ENCODE measurements around the gene SRF.

Gene SRF

DNA sequence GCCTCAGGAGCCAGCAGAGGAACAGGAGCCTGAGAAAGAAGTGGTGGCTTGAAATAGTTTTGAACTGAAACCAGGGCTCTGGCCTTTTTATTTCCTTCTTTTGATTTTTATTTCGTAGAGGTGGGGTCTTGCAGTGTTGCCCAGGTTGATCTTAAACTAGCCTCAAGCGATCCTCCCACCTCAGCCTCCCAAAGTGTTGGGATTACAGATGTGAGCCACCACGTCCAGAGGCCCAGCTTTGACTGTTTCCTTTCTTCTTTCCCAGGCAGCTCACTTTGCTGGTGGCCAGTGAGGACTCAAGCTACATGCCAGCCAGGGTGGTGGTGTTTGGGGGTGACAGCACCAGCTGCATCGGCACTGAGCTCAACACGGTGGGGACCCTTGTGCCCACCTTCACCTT is 31.4 kb downstream of the SRF start:
- Histone ChIP-seq H3K4me3 (ENCODE audit: low read depth, low read length, poor library complexity, severe bottlenecking) (no peak overlapping the region), H3K27ac (ENCODE audit: low read depth, low read length, poor library complexity, severe bottlenecking) (no peak overlapping the region), H3K4me2 (ENCODE audit: low read length) (no peak overlapping the region), H3K79me2 (ENCODE audit: insufficient read depth, low read length) (no peaks in the 10 kb centered on the region), H3K4me1 (ENCODE audit: insufficient read depth, low read length, severe bottlenecking) (no peaks in the 10 kb centered on the region), H3K36me3 (ENCODE audit: insufficient read depth, low read length) (peaks cover 32% of the 10 kb centered on the region), H2AFZ (ENCODE audit: low read length) (no peak overlapping the region), H3K9me3 (ENCODE audit: low read length) (no peaks in the 10 kb centered on the region), H3K9me2 (ENCODE audit: low read depth, low read length) (no peaks in the 10 kb centered on the region), H4K20me1 (ENCODE audit: insufficient read depth, low read length) (no peaks in the 10 kb centered on the region), H3K9ac (ENCODE audit: low read length) (no peak overlapping the region), H3K27me3 (ENCODE audit: insufficient read depth, low read length) (no peaks in the 10 kb centered on the region), H3F3A (ENCODE audit: insufficient read depth, low read length) (no peaks in the 10 kb centered on the region)
- TF ChIP-seq, protein P1, sequence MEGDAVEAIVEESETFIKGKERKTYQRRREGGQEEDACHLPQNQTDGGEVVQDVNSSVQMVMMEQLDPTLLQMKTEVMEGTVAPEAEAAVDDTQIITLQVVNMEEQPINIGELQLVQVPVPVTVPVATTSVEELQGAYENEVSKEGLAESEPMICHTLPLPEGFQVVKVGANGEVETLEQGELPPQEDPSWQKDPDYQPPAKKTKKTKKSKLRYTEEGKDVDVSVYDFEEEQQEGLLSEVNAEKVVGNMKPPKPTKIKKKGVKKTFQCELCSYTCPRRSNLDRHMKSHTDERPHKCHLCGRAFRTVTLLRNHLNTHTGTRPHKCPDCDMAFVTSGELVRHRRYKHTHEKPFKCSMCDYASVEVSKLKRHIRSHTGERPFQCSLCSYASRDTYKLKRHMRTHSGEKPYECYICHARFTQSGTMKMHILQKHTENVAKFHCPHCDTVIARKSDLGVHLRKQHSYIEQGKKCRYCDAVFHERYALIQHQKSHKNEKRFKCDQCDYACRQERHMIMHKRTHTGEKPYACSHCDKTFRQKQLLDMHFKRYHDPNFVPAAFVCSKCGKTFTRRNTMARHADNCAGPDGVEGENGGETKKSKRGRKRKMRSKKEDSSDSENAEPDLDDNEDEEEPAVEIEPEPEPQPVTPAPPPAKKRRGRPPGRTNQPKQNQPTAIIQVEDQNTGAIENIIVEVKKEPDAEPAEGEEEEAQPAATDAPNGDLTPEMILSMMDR (IDR thresholded peaks at IDR 0.05; ENCODE audit: low read length): no peak
- no peak for TF ChIP-seq EZH2 (IDR thresholded peaks at IDR 0.05; ENCODE audit: borderline replicate concordance, low read length)

DNA sequence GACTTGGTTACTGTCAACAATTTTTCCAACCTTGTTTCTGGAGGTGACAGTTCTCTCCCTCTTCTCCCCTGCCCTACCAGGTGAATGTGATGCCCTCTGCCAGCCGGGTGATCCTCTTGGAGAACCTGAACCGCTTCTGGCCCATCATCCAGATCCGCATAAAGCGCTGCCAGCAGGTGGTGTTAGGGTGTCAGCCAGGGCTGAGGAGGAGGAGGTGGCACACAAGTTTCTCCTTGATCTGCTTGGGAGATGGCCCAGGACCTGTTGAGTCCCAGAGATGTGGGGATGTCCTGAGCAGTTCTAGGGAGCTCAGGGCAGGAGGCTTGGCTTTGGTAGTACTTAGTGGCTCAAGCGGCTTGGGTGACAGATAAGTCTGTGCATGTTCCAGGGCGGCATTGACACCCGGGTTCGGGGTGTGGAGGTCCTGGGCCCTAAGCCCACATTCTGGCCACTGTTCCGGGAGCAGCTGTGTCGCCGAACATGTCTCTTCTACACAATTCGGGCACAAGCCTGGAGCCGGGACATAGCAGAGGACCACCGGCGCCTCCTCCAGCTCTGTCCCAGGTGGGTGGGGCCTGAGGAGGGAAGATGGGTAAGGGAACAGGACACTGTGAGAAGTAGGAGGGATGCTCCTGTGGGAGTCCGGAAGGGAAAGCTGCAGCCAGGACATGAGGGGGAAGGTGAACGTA is 32.1 kb downstream of the SRF start:
- Histone ChIP-seq H3K36me3 (ENCODE audit: insufficient read depth, low read length) (peaks cover 28% of the 10 kb centered on the region), H3K4me3 (ENCODE audit: low read depth, low read length, poor library complexity, severe bottlenecking) (no peak overlapping the region), H3K9me2 (ENCODE audit: low read depth, low read length) (no peaks in the 10 kb centered on the region), H3K9ac (ENCODE audit: low read length) (no peak overlapping the region), H3K4me2 (ENCODE audit: low read length) (no peak overlapping the region), H4K20me1 (ENCODE audit: insufficient read depth, low read length) (no peaks in the 10 kb centered on the region), H3K27ac (ENCODE audit: low read depth, low read length, poor library complexity, severe bottlenecking) (no peak overlapping the region), H3K27me3 (ENCODE audit: insufficient read depth, low read length) (no peaks in the 10 kb centered on the region), H3K4me1 (ENCODE audit: insufficient read depth, low read length, severe bottlenecking) (no peaks in the 10 kb centered on the region), H3F3A (ENCODE audit: insufficient read depth, low read length) (no peaks in the 10 kb centered on the region), H2AFZ (ENCODE audit: low read length) (no peak overlapping the region), H3K9me3 (ENCODE audit: low read length) (no peaks in the 10 kb centered on the region), H3K79me2 (ENCODE audit: insufficient read depth, low read length) (no peaks in the 10 kb centered on the region)
- no peak for TF ChIP-seq EZH2 (IDR thresholded peaks at IDR 0.05; ENCODE audit: borderline replicate concordance, low read length)
- TF ChIP-seq, protein P1 (IDR thresholded peaks at IDR 0.05; ENCODE audit: low read length): no peak

DNA sequence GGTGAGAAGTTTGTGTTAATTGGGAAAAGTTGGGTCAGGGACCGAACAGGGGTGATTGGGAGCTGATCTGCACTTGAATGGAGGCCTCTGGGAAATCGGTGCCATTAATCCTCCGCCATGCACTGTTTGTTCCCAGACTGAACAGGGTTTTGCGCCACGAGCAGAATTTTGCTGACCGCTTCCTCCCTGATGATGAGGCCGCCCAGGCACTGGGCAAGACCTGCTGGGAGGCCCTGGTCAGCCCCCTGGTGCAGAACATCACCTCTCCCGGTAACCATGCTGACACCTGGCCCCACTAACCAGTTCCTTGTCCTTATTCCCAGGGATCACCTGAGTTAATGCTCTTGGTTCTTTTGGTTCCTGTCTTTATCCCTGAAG is 32.6 kb downstream of the SRF start:
- Histone ChIP-seq H3F3A (ENCODE audit: insufficient read depth, low read length) (no peaks in the 10 kb centered on the region), H3K4me2 (ENCODE audit: low read length) (no peak overlapping the region), H3K36me3 (ENCODE audit: insufficient read depth, low read length) (peaks cover 28% of the 10 kb centered on the region), H3K27me3 (ENCODE audit: insufficient read depth, low read length) (no peaks in the 10 kb centered on the region), H3K4me1 (ENCODE audit: insufficient read depth, low read length, severe bottlenecking) (no peaks in the 10 kb centered on the region), H4K20me1 (ENCODE audit: insufficient read depth, low read length) (no peaks in the 10 kb centered on the region), H3K79me2 (ENCODE audit: insufficient read depth, low read length) (no peaks in the 10 kb centered on the region), H3K9me2 (ENCODE audit: low read depth, low read length) (no peaks in the 10 kb centered on the region), H3K4me3 (ENCODE audit: low read depth, low read length, poor library complexity, severe bottlenecking) (no peak overlapping the region), H3K27ac (ENCODE audit: low read depth, low read length, poor library complexity, severe bottlenecking) (no peak overlapping the region), H3K9me3 (ENCODE audit: low read length) (no peaks in the 10 kb centered on the region), H2AFZ (ENCODE audit: low read length) (no peak overlapping the region), H3K9ac (ENCODE audit: low read length) (no peak overlapping the region)
- TF ChIP-seq, protein P1 (IDR thresholded peaks at IDR 0.05; ENCODE audit: low read length): no peak
- TF ChIP-seq EZH2 (IDR thresholded peaks at IDR 0.05; ENCODE audit: borderline replicate concordance, low read length): no peak

All from OCI-LY1 (cell line).